ENCODE results near the gene HTATIP2. TPM values are rescaled to one million over a fixed set of nuclear protein-coding genes. Genes with fewer than 3 reads are reported as not detected.

Gene HTATIP2
- total RNA-seq, result 34.6 TPM

DNA sequence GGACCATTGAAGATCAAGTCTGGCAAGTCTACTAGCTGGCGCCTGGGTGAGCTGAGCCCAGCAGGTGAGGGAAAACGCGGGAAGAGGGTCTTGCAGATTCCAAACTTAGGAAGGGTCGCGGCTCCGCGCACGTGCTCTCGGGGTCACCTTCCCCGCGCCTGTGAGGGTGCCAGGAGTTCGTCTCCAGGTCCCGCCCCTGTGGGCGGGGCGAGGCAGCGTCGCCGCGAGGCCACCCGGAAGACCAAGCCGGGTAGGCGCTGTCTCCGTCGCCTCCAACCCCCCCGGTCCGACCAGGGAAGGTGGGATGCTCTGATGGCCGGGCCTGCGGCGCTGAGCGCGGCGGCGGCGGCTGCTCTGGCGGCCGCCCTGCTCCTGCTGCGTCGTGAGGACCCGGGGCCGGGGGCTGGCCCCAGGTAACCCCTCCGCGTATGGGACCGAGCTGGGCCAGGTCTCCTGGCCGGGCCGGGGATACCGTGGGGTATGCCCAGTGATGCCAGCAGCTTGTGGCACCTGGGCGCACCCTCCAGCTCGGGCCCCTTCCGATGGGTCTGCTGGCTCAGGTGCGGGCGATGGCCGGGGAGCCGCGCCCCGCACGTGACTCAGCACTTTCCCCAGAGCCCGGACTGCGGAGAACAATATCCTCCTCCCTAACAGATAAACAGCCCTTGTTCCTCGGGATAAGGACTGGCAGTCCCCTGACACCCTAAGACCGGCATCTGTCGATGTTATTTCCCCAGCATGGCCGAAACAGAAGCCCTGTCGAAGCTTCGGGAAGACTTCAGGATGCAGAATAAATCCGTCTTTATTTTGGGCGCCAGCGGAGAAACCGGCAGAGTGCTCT, at the start of gene HTATIP2:
Gene HTATIP2 (plus strand): TSS at position 215 of the 841 bp plus-strand sequence. CDS start 524 bp downstream, at position 739.
- no peak for TF ChIP-seq CTCF (IDR thresholded peaks at IDR 0.05)
- H3K4me1 ChIP-seq, result peaks cover 4 to 14% of the 10 kb centered on the region in 2 donors
- DNase-seq (ENCODE audit: low spot score in 2 of 2), result peak in 1 of 2 donors; percentile 82

GRCh38 chr11:20315800-20316199, 47.7 kb upstream of the HTATIP2 start:
- H3K4me1 ChIP-seq, result no peaks in the 10 kb centered on the region
- no peak overlapping the region for H3K27ac ChIP-seq
- intact Hi-C loops (cut with DNase I), result no loop called here
- H3K9me3 ChIP-seq, result no peaks in the 10 kb centered on the region
- H3K27me3 ChIP-seq, result no peaks in the 10 kb centered on the region
- no peaks in the 10 kb centered on the region for H3K36me3 ChIP-seq
- TF ChIP-seq CTCF (IDR thresholded peaks at IDR 0.05), result no peak
- no peak overlapping the region for H3K4me3 ChIP-seq
- DNase-seq (ENCODE audit: low spot score in 2 of 2), result no peak

More for the DNA sequence above, at the start of gene HTATIP2:
- Histone ChIP-seq H3K9me3 (no peaks in the 10 kb centered on the region), H3K36me3 (peaks cover 0 to 6% of the 10 kb centered on the region in 2 donors), H3K27me3 (no peaks in the 10 kb centered on the region), H3K4me3 (peak within 1 kb of the TSS; percentile 91 to 99), H3K27ac (peak within 1 kb of the TSS; percentile 78 to 95)
- intact Hi-C loops (cut with DNase I), result loop anchor here (1.0 to 10.0 kb wide), 4 partner anchors 24 to 1659 kb away; partner anchors contain the start of gene PRMT3

- Histone ChIP-seq H3K4me1 (no peaks in the 10 kb centered on the region), H3K27ac (no peak overlapping the region), H3K36me3 (no peaks in the 10 kb centered on the region), H3K4me3 (no peak overlapping the region), H3K27me3 (no peaks in the 10 kb centered on the region), H3K9me3 (no peaks in the 10 kb centered on the region)
- intact Hi-C loops (cut with DNase I), result no loop called here
- DNase-seq (ENCODE audit: low spot score in 2 of 2), result no peak
- TF ChIP-seq CTCF (IDR thresholded peaks at IDR 0.05), result no peak
These were observed 42.3 kb upstream of the HTATIP2 start for GRCh38 chr11:20321177-20321576.

DNA sequence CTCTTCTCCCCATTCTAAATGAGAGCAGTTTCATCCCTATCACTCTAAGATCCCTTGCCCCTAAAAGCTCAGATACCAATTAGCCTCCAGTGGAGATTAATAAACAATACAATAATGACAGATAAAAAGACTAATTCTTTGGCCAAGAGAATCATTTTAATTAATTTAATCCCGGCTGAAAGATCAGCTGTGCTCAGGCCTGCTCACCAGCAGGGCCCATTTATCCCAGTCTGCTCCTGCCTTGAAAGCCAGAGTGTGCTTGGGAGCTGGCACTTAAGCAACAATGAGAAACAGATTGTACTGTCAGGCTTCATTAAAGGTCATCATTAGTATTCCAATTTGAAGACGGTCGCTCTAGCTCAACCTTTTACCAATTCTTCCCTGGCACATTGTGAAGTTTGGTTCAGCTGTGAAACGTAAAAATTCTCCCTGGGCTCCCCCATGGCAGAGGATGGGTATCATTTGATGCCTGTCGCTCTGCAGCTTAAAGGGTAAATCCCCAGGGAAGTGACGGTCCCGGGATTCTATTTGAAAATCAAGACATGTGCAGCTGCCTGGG, 36.1 kb upstream of the HTATIP2 start:
- no peaks in the 10 kb centered on the region for H3K4me1 ChIP-seq
- DNase-seq (ENCODE audit: low spot score in 2 of 2), result no peak
- TF ChIP-seq CTCF (IDR thresholded peaks at IDR 0.05), result no peak
- H3K27ac ChIP-seq, result no peak overlapping the region
- H3K36me3 ChIP-seq, result no peaks in the 10 kb centered on the region
- H3K9me3 ChIP-seq, result no peaks in the 10 kb centered on the region
- intact Hi-C loops (cut with DNase I), result no loop called here
- H3K27me3 ChIP-seq, result no peaks in the 10 kb centered on the region
- H3K4me3 ChIP-seq, result no peak overlapping the region

DNA sequence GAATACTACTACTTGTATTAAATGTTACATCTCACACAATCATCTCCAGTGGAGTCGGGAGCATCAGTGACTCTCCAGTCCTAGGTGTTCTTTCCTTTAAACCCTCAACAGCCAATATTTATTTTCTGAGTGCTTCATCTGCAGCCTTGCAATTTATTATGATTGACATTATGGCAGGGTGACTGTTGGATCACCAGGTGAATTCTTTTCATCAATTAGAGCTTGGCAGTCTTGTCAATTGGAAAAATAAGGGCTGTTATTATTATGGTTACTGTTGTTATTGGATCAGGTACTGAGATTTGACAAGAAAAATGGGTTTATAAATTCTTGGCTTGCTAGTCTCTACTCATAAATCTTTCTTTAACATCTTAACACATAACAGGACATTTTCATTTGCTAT, 27.5 kb upstream of the HTATIP2 start:
- Histone ChIP-seq H3K4me3 (no peak overlapping the region), H3K27ac (no peak overlapping the region), H3K27me3 (no peaks in the 10 kb centered on the region), H3K4me1 (no peaks in the 10 kb centered on the region), H3K9me3 (no peaks in the 10 kb centered on the region), H3K36me3 (no peaks in the 10 kb centered on the region)
- DNase-seq (ENCODE audit: low spot score in 2 of 2), result no peak
- TF ChIP-seq CTCF (IDR thresholded peaks at IDR 0.05), result no peak
- intact Hi-C loops (cut with DNase I), result no loop called here

Data from ascending aorta (tissue), 2 donors.